Activated naive CD8-positive, alpha-beta T cell treated with anti-CD3 and anti-CD28 coated beads, Interleukin-2, amount 10 ng/mL, durations not matched to agents 7 days and 5 days (primary cell): ENCODE measurements around the gene RBP2. TPM values are rescaled to one million over a fixed set of nuclear protein-coding genes. Genes with fewer than 3 reads are reported as not detected.

Experiments
- ATAC-seq: fragments of 150-1000 bp; cut with Tn5 transposase; one replicate; pipeline ENCODE4 v1.10.0; 2021; ENCODE audit warnings: low read depth, moderate library complexity
- POLR2A ChIA-PET: fragments of 350-600 bp; sonication (Branson Sonifier 250); formaldehyde crosslinking; loops from one replicate; lab custom pipeline; 2021; ENCODE audit warnings: antibody characterized with exemption; lab: Charles Lee
- DNase-seq: peaks from one replicate; pipeline ENCODE4 v3.0.0; 2021
- H3K27ac Mint-ChIP-seq: one replicate; pipeline ENCODE4 v1.8.0; 2022; ENCODE audit warnings: mild to moderate bottlenecking, mixed read lengths
- H3K27me3 Mint-ChIP-seq: one replicate; pipeline ENCODE4 v1.8.0; 2022; ENCODE audit warnings: mild to moderate bottlenecking, moderate library complexity, mixed read lengths
- H3K36me3 Mint-ChIP-seq: one replicate; pipeline ENCODE4 v1.8.0; 2021; ENCODE audit warnings: mild to moderate bottlenecking, mixed read lengths
- H3K4me1 Mint-ChIP-seq: one replicate; pipeline ENCODE4 v1.8.0; 2021; ENCODE audit warnings: mixed read lengths
- H3K4me3 Mint-ChIP-seq: one replicate; pipeline ENCODE4 v1.8.0; 2022; ENCODE audit warnings: mild to moderate bottlenecking, moderate library complexity, mixed read lengths
- H3K9me3 Mint-ChIP-seq: one replicate; pipeline ENCODE4 v1.8.0; 2021; ENCODE audit warnings: mixed read lengths
- total RNA-seq, 2 experiments: library from RNA; stranded (reverse); gene quantifications; one replicate each; pipeline ENCODE4 v1.2.3, GENCODE V29; 2021

Gene RBP2
- not detected for total RNA-seq

DNA sequence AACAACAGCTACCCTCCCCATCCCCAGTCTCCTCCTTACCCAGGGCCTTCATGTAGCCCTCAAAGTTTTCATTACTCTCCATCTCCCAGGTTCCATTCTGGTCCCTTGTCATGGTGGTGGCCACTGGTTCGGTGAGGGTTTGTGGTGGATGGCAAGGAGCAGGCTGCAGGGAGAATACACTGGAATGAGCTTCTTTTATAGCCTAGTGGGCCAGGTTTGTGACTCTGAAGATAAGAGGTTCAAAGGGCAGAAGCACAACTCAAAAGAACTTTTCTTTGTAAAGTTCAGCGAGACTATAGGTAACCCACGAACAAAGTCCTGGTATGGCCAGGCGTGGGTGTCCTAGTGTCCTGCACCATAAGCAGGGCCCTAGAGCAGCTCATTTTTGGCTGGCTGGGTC is at the start of gene RBP2:
RBP2 (minus strand) TSS at position 169 of the 400 bp plus-strand sequence; CDS start at position 112, 57 bp downstream.
- DNase-seq (no peak), ATAC-seq (no peak)
- Mint-ChIP-seq H3K4me3 (no peak within 1 kb of the TSS), H3K9me3 (no peaks in the 10 kb centered on the region), H3K36me3 (no peaks in the 10 kb centered on the region), H3K27ac (no peak within 1 kb of the TSS), H3K27me3 (no peaks in the 10 kb centered on the region), H3K4me1 (no peaks in the 10 kb centered on the region)
- POLR2A ChIA-PET: no interaction called here

DNA sequence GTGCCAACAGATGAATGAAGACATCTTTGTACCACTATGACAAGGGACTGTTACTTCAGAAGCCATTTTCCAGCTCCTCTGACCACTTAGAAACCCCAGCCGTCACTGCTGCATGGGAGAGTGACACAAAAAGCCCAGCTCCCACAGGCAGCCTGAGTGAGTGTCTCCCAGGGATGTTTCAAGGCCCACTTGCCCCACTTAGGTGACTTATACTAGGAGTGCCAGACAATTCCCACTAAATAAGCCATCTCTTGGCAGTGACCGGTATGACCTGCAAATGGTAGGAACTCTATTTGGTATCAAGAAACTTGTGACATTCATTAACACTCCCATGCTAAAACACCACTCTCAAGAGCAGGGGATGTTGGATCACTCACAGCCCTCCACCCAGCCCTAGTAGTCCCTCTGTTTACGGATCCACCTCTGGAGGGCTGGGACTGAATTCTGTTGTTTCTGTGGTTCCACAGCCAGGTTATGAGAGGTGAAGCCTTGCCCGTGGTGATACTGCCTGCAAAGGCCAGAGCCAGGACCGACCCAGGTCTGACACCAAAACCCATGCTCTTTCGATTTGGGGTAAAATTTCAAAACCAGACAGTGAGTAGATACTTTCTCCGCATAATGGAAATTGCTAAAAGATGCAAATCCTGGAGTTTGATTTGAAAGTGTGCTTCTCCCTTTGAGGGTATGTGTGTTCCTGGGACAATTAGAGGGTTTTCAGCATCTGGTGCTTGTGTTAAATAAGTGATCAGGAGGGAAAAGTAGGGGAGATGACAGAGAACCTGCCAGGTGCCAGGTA is 48.7 kb upstream of the RBP2 start:
- Mint-ChIP-seq H3K4me1 (no peaks in the 10 kb centered on the region), H3K36me3 (no peaks in the 10 kb centered on the region), H3K9me3 (no peaks in the 10 kb centered on the region), H3K27ac (no peak overlapping the region), H3K27me3 (peaks cover 2% of the 10 kb centered on the region), H3K4me3 (no peak overlapping the region)
- ATAC-seq: no peak
- POLR2A ChIA-PET: no interaction called here
- DNase-seq: no peak

DNA sequence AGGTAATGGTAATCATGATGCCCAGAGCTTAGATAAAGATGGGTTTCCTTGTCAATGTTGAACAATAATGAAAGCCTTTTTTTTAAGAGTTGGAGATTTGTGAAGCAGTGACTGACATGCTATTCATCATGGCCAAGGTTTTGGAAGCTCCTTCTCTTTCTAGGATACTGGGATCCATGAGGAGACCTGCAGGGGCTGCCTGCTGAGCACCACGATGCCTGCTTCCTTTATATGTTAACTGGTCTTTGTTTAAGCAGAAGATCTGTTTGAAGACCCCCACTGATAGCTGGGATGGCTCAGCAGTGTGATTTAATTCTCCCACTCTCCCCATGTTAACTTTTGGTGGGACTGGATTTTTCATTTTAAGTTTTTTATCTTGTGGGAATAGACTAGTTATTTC is 47.4 kb upstream of the RBP2 start:
- Mint-ChIP-seq H3K4me3 (no peak overlapping the region), H3K9me3 (no peaks in the 10 kb centered on the region), H3K4me1 (no peaks in the 10 kb centered on the region), H3K36me3 (no peaks in the 10 kb centered on the region), H3K27me3 (peaks cover 2% of the 10 kb centered on the region), H3K27ac (no peak overlapping the region)
- ATAC-seq (no peak), DNase-seq (no peak)
- POLR2A ChIA-PET: no interaction called here

DNA sequence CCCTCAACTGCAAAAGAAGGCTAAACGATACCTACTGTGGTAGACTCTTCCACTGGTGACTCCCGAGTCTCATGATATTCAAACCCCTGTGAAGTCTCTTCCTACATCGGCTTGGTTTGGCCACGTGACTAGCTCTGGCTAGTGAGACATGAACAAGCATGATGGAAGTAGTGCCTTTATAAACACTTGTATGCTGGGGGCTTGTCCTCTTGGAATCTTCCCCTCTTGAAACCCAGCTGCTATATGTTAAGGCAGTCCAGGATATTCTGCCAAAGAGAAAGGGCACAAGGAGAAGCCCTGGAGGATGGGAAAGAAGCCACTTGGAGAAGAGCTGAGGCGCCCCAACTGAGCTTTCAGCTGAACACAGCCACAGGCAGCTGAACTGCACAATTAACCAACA is 46.9 kb upstream of the RBP2 start:
- Mint-ChIP-seq H3K4me3 (no peak overlapping the region), H3K4me1 (no peaks in the 10 kb centered on the region), H3K36me3 (no peaks in the 10 kb centered on the region), H3K27me3 (peaks cover 2% of the 10 kb centered on the region), H3K9me3 (no peaks in the 10 kb centered on the region), H3K27ac (no peak overlapping the region)
- POLR2A ChIA-PET: no interaction called here
- ATAC-seq (no peak), DNase-seq (no peak)

DNA sequence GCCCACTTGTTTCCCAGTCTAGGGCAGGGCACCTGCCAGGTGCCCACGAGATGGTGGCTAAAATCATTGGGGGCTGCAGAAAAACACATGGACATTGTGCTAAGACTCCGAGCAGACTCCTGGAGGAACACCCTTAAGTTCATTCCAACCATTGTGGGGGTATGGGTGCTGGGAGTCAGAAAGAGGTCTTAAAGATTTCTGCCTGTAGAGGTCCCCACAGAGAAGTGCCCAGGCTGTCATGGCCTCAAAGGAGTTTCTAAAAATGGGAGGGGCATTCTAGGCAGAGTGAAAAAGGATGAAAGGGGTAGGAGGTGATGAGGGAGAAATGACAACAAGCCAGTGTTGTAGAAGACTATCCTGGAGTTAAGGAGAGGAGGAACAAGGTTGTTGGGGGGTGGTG is 46.1 kb upstream of the RBP2 start:
- Mint-ChIP-seq H3K4me1 (no peaks in the 10 kb centered on the region), H3K4me3 (no peak overlapping the region), H3K9me3 (no peaks in the 10 kb centered on the region), H3K27me3 (peaks cover 2% of the 10 kb centered on the region), H3K27ac (no peak overlapping the region), H3K36me3 (no peaks in the 10 kb centered on the region)
- DNase-seq: no peak
- ATAC-seq: no peak
- POLR2A ChIA-PET: no interaction called here

- no peaks in the 10 kb centered on the region for H3K9me3 Mint-ChIP-seq
- H3K4me1 Mint-ChIP-seq: no peaks in the 10 kb centered on the region
- H3K27ac Mint-ChIP-seq: no peak overlapping the region
- no peak for ATAC-seq
- no peak for DNase-seq
- peaks cover 2% of the 10 kb centered on the region for H3K27me3 Mint-ChIP-seq
- no peak overlapping the region for H3K4me3 Mint-ChIP-seq
- POLR2A ChIA-PET: no interaction called here
- H3K36me3 Mint-ChIP-seq: no peaks in the 10 kb centered on the region
Observed at GRCh38 chr3:139521816-139522215, 45.5 kb upstream of the RBP2 start.

- no peaks in the 10 kb centered on the region for H3K36me3 Mint-ChIP-seq
- no peaks in the 10 kb centered on the region for H3K4me1 Mint-ChIP-seq
- ATAC-seq (no peak), DNase-seq (no peak)
- POLR2A ChIA-PET: no interaction called here
- H3K27ac Mint-ChIP-seq: no peak overlapping the region
- no peak overlapping the region for H3K4me3 Mint-ChIP-seq
- H3K27me3 Mint-ChIP-seq: peaks cover 2% of the 10 kb centered on the region
- no peaks in the 10 kb centered on the region for H3K9me3 Mint-ChIP-seq
Observed at GRCh38 chr3:139521144-139521543, 44.8 kb upstream of the RBP2 start.

DNA sequence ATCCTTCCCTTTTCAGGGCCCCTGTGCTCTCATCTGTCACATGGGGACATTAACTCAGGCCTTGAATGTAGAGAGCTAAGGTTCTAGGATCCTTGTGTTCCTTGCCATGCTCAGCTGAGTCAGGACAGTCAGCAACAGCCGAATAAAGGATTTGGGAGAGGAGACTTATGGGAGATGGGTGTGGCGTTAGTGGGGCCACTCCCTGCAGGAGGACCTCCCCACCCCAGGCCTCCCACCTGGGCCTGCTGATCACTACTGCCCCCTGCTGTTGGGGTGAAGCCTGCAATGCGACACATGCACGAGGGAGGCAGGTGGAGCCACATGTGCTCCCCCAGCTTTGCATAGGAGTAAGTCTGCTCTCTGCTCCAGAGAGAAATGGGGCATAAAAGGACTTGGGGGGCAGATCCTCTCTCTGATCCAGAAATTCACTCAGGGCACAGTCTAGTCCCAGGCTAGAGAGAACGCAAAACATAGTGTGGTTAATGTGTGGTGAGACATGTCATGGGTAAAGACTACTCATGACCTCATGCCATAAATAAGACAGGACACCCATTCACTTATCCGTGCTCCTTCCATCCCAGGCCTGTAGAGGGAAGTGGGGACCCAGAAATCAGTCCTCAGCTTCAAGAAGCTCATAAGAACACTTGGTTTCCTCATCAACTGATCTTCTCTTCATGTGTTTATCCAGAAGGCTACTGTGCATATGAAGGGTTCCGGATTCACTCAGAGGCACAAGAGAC is 43.9 kb upstream of the RBP2 start:
- Mint-ChIP-seq H3K4me3 (no peak overlapping the region), H3K9me3 (no peaks in the 10 kb centered on the region), H3K36me3 (no peaks in the 10 kb centered on the region), H3K27me3 (peaks cover 2% of the 10 kb centered on the region), H3K27ac (no peak overlapping the region), H3K4me1 (no peaks in the 10 kb centered on the region)
- POLR2A ChIA-PET: no interaction called here
- DNase-seq (no peak), ATAC-seq (no peak)

- Mint-ChIP-seq H3K27ac (no peak overlapping the region), H3K4me1 (no peaks in the 10 kb centered on the region), H3K36me3 (no peaks in the 10 kb centered on the region), H3K4me3 (no peak overlapping the region), H3K9me3 (no peaks in the 10 kb centered on the region), H3K27me3 (peaks cover 2% of the 10 kb centered on the region)
- DNase-seq (no peak), ATAC-seq (no peak)
- POLR2A ChIA-PET: no interaction called here
Observed at GRCh38 chr3:139518926-139519842, 42.9 kb upstream of the RBP2 start.

- Mint-ChIP-seq H3K27me3 (peaks cover 2% of the 10 kb centered on the region), H3K4me1 (no peaks in the 10 kb centered on the region), H3K27ac (no peak overlapping the region), H3K9me3 (no peaks in the 10 kb centered on the region), H3K36me3 (no peaks in the 10 kb centered on the region), H3K4me3 (no peak overlapping the region)
- POLR2A ChIA-PET: no interaction called here
- no peak for DNase-seq
- ATAC-seq: no peak
Observed at GRCh38 chr3:139518306-139518705, 42.0 kb upstream of the RBP2 start.

- POLR2A ChIA-PET: no interaction called here
- DNase-seq: no peak
- Mint-ChIP-seq H3K36me3 (no peaks in the 10 kb centered on the region), H3K4me1 (no peaks in the 10 kb centered on the region), H3K9me3 (no peaks in the 10 kb centered on the region), H3K4me3 (no peak overlapping the region), H3K27me3 (no peaks in the 10 kb centered on the region), H3K27ac (no peak overlapping the region)
- ATAC-seq: no peak
Observed at GRCh38 chr3:139517321-139518065, 41.2 kb upstream of the RBP2 start.

DNA sequence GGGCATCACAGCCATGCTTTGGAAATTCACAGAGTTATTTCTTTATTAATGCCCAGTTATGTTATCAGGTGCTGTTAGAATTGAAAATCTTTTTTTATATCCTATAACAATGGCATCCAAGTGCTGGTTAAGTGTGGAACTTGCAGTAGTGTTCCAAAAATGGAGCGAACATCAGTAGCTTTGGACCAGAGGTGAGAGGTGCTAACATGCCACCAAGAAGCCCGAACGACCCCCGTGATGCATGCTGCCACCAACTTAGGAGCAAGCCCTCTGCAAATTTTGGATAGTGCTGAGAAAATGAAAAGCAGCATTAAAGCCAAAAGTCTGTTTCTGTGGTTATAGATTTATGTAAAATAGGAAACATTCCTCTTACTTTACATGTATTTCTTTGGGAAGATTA is 38.4 kb upstream of the RBP2 start:
- DNase-seq (no peak), ATAC-seq (no peak)
- Mint-ChIP-seq H3K9me3 (no peaks in the 10 kb centered on the region), H3K27me3 (no peaks in the 10 kb centered on the region), H3K36me3 (no peaks in the 10 kb centered on the region), H3K4me1 (no peaks in the 10 kb centered on the region), H3K27ac (no peak overlapping the region), H3K4me3 (no peak overlapping the region)
- POLR2A ChIA-PET: no interaction called here

DNA sequence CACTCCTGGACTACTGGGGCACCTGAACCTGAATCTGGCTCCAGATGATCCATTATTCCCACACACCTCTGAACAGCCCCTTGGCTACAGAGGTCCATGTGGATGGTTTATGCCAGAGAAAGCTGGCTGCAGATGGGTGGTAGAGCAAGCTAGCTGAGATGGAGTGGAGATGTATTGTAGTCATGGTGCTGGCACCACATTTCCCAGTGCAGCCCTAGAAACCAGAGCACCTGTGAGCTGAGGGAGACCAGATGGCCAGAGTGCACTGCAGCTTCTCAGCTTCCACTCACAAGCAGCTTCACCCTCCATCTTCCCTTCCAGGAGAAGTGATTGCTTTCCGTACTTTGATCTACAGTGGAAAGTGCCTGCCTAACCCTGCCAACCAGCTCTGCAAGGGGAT is 33.3 kb upstream of the RBP2 start:
- Mint-ChIP-seq H3K27me3 (no peaks in the 10 kb centered on the region), H3K36me3 (no peaks in the 10 kb centered on the region), H3K27ac (no peak overlapping the region), H3K4me3 (no peak overlapping the region), H3K4me1 (no peaks in the 10 kb centered on the region), H3K9me3 (no peaks in the 10 kb centered on the region)
- POLR2A ChIA-PET: no interaction called here
- ATAC-seq (no peak), DNase-seq (no peak)
